Nephron (organoid): Measurements from ENCODE around the gene ADGRF3.

ENCODE experiments used
- H3K27ac Mint-ChIP-seq, 3 experiments: 2 replicates each; pipeline ENCODE4 v1.8.0; 2020; ENCODE audit warnings: mixed read lengths in 3 of 3, mild to moderate bottlenecking in 2 of 3, moderate library complexity in 1 of 3
- H3K27me3 Mint-ChIP-seq: 2 replicates; pipeline ENCODE4 v1.8.0; 2021; ENCODE audit warnings: low read depth, mild to moderate bottlenecking, moderate library complexity, mixed read lengths
- H3K36me3 Mint-ChIP-seq: 2 replicates; pipeline ENCODE4 v1.8.0; 2020; ENCODE audit warnings: low read depth, mixed read lengths
- H3K4me1 Mint-ChIP-seq: 2 replicates; pipeline ENCODE4 v1.8.0; 2020; ENCODE audit warnings: mixed read lengths
- H3K4me3 Mint-ChIP-seq, 3 experiments: 2 replicates each; pipeline ENCODE4 v1.8.0; 2020; ENCODE audit warnings: mild to moderate bottlenecking in 3 of 3, mixed read lengths in 3 of 3, moderate library complexity in 2 of 3
- H3K9me3 Mint-ChIP-seq: 2 replicates; pipeline ENCODE4 v1.8.0; 2020; ENCODE audit warnings: mixed read lengths
- TF ChIP-seq, protein P1 (sequence below), 3 experiments: fragments of 200-600 bp; sonication (generic); IDR thresholded peaks; one replicate each; pipeline ENCODE4 v1.5.0; 2021; ENCODE audit warnings: antibody characterized with exemption in 3 of 3; ENCODE audit not compliant: unreplicated experiment in 3 of 3

The ADGRF3 gene

DNA sequence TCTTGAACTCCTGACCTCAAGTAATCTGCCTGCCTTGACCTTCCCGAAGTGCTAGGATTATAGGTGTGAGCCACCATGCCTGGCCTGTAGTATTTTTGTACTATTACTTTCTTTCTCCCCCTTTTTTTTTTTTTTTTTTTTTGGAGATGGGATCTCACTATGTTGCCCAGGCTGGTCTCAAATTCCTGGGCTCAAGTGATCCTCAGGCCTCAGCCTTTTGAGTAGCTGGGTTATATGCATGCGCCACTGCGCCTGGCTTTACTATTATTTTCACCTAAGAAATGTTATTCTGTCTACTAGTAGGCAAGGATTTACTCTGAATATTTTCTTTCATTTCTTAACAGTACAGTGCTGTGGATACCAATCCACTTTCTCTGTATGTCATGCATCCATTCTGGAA is 17.4 kb upstream of the ADGRF3 start:
- Mint-ChIP-seq H3K4me3 (no peak overlapping the region), H3K4me1 (peaks cover 6% of the 10 kb centered on the region), H3K27ac (no peak overlapping the region), H3K36me3 (peaks cover 23% of the 10 kb centered on the region), H3K9me3 (no peaks in the 10 kb centered on the region), H3K27me3 (no peaks in the 10 kb centered on the region)
- TF ChIP-seq, protein P1, sequence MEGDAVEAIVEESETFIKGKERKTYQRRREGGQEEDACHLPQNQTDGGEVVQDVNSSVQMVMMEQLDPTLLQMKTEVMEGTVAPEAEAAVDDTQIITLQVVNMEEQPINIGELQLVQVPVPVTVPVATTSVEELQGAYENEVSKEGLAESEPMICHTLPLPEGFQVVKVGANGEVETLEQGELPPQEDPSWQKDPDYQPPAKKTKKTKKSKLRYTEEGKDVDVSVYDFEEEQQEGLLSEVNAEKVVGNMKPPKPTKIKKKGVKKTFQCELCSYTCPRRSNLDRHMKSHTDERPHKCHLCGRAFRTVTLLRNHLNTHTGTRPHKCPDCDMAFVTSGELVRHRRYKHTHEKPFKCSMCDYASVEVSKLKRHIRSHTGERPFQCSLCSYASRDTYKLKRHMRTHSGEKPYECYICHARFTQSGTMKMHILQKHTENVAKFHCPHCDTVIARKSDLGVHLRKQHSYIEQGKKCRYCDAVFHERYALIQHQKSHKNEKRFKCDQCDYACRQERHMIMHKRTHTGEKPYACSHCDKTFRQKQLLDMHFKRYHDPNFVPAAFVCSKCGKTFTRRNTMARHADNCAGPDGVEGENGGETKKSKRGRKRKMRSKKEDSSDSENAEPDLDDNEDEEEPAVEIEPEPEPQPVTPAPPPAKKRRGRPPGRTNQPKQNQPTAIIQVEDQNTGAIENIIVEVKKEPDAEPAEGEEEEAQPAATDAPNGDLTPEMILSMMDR (IDR thresholded peaks at IDR 0.05; ENCODE audit: unreplicated experiment in 3 of 3) = no peak

DNA sequence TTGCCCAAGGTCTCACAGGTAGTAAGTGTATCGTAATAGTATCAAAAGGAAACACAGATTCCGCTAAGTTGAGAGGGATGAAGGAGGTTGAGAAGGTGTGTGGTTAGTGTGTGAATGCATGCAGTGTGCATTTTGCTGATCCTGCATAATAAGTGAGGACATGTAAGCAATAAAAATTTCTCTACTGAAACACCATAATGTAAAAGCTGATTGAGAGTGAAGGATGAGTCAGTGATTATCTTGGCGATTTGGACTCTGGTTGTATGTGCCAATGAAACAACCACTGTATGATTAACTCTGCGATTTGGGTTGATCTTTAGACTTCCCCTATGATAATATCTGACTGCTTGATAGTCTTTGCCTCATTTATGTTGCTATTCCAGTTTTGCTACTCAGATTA is 16.7 kb upstream of the ADGRF3 start:
- H3K4me1 Mint-ChIP-seq = peaks cover 6% of the 10 kb centered on the region
- no peak overlapping the region for H3K4me3 Mint-ChIP-seq
- no peaks in the 10 kb centered on the region for H3K27me3 Mint-ChIP-seq
- H3K9me3 Mint-ChIP-seq = no peaks in the 10 kb centered on the region
- H3K36me3 Mint-ChIP-seq = peaks cover 17% of the 10 kb centered on the region
- TF ChIP-seq, protein P1 (IDR thresholded peaks at IDR 0.05; ENCODE audit: unreplicated experiment in 3 of 3) = no peak
- H3K27ac Mint-ChIP-seq = no peak overlapping the region

DNA sequence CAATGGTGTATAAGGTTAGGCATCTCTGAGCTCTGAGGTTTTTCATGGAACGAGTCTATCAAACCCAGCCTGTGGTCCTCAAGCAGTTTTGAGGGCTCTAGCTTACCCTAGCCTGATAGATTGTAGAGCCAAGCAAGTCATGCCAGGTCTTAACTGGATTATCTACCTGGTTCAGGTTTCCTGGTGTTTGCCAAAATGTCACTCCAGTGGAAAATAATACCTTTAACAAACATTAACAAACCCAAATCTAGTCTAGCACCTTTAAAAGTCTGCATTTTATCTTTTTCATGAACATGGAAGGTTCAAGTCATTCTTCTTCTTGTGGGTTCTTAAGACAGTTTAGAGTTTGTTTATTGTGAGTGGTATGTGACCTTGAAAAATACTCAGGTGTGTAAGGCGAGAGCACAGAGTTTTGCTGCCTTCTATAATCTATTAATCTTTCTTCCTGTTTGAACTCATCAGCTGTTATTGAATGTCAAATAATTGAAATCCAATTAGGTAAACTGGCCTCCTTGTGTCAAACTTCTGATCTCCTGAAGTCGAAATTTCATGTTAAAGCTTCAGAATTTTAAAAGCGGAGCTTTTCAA is 13.4 kb upstream of the ADGRF3 start:
- H3K27ac Mint-ChIP-seq = no peak overlapping the region
- H3K9me3 Mint-ChIP-seq = no peaks in the 10 kb centered on the region
- H3K4me3 Mint-ChIP-seq = no peak overlapping the region
- TF ChIP-seq, protein P1 (IDR thresholded peaks at IDR 0.05; ENCODE audit: unreplicated experiment in 3 of 3) = no peak
- H3K4me1 Mint-ChIP-seq = peaks cover 22% of the 10 kb centered on the region
- peaks cover 6% of the 10 kb centered on the region for H3K36me3 Mint-ChIP-seq
- no peaks in the 10 kb centered on the region for H3K27me3 Mint-ChIP-seq

DNA sequence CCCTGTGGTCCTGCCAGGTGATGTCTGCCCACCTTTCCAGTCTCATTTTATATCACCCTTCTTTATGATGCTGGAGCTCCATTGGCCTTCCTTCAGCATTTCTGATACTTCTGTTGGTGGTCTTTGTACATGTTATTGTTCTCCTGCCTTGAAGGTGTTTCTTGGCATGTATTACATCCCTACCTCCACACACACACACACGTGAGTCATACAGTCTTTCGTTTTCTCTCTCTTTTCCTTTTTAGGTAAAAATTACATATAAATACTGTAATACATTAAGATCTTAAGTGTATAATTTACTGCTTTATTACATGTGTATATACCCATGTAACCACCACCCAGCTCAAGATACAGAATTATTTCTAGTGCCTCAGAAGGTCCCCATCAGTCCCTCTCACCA is 10.2 kb upstream of the ADGRF3 start:
- TF ChIP-seq, protein P1 (IDR thresholded peaks at IDR 0.05; ENCODE audit: unreplicated experiment in 3 of 3) = no peak
- H3K27me3 Mint-ChIP-seq = no peaks in the 10 kb centered on the region
- H3K4me3 Mint-ChIP-seq = no peak overlapping the region
- peaks cover 22% of the 10 kb centered on the region for H3K4me1 Mint-ChIP-seq
- no peaks in the 10 kb centered on the region for H3K9me3 Mint-ChIP-seq
- H3K36me3 Mint-ChIP-seq = peaks cover 4% of the 10 kb centered on the region
- no peak overlapping the region for H3K27ac Mint-ChIP-seq

DNA sequence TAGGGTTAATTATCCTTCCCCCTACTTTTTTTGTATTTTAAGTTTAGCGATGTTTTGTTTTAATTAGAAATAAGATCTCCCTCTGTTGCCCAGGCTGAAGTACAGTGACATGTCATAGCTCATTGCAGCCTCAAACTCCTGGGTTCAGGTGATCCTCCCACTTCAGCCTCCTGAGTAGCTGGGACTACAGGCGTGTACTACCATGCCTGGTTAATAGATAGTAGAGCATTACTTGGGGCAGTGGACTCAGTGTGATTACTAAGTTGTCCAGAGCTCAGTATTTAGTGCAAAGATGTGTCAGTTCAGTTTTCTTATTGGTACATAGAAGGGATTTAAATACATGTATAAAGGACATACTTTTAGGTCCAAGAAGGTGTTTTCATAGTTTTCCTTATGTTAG is 9.5 kb upstream of the ADGRF3 start:
- no peaks in the 10 kb centered on the region for H3K9me3 Mint-ChIP-seq
- H3K27me3 Mint-ChIP-seq = no peaks in the 10 kb centered on the region
- peaks cover 4% of the 10 kb centered on the region for H3K36me3 Mint-ChIP-seq
- TF ChIP-seq, protein P1 (IDR thresholded peaks at IDR 0.05; ENCODE audit: unreplicated experiment in 3 of 3) = no peak
- H3K4me1 Mint-ChIP-seq = peaks cover 22% of the 10 kb centered on the region
- no peak overlapping the region for H3K4me3 Mint-ChIP-seq
- H3K27ac Mint-ChIP-seq = no peak overlapping the region
